Activated naive CD8-positive, alpha-beta T cell treated with anti-CD3 and anti-CD28 coated beads, Interleukin-2, amount 50 U/mL, for 24 hours (primary cell): ENCODE data around the gene LRRC23.
"Not testable (repeated sequence)": the region's sequence is repeated elsewhere in the genome, so short reads cannot be mapped to it uniquely, and the experiment has no call there.

Experiments
- ATAC-seq: fragments of 150-1000 bp; cut with Tn5 transposase; one replicate; pipeline ENCODE4 v1.10.0; 2021
- DNase-seq: peaks from one replicate; pipeline ENCODE4 v3.0.0; 2021
- H3K27ac Mint-ChIP-seq: one replicate; pipeline ENCODE4 v1.8.0; 2021; ENCODE audit warnings: mild to moderate bottlenecking, mixed read lengths
- H3K27me3 Mint-ChIP-seq: one replicate; pipeline ENCODE4 v1.8.0; 2021; ENCODE audit warnings: mixed read lengths
- H3K36me3 Mint-ChIP-seq: one replicate; pipeline ENCODE4 v1.8.0; 2021; ENCODE audit warnings: low read depth, mixed read lengths
- H3K4me1 Mint-ChIP-seq: one replicate; pipeline ENCODE4 v1.8.0; 2021; ENCODE audit warnings: mixed read lengths
- H3K4me3 Mint-ChIP-seq: one replicate; pipeline ENCODE4 v1.8.0; 2021; ENCODE audit warnings: mild to moderate bottlenecking, moderate library complexity, mixed read lengths
- H3K9me3 Mint-ChIP-seq: one replicate; pipeline ENCODE4 v1.8.0; 2021; ENCODE audit warnings: mixed read lengths

Gene LRRC23

DNA sequence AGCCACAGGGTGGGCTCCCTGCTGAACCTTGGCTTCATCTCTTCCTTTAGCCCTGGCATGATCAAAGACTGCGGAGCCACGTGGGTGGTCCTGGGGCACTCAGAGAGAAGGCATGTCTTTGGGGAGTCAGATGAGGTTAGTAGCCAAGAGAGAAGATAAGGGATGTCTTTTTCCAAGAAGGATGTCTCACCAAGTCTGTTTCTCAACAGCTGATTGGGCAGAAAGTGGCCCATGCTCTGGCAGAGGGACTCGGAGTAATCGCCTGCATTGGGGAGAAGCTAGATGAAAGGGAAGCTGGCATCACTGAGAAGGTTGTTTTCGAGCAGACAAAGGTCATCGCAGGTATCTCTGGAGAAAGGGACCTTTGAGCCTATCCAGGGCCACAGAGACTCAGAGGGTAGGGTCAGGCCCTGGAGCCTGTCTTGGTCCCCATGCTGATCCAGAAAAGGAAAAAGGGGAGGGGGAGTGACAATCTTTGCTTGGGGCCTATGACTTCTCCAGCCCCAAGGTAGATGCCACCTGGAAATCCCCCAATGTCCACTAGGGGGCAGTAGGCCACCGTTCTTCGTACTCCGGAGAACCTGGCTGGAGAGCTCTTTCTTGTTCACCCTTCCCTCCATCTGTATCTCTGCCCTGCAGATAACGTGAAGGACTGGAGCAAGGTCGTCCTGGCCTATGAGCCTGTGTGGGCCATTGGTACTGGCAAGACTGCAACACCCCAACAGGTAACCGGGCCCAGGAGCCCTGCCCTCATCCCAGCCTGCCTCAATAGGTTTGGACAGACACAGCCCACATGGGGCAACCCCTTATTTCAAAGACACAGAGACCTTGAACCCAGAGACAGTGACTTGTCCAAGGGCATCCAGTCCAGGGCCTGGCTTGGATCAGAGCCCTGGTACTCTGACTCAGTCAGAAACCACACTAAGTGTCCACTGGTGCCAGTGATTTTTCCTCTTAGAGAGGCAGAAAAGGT, 35.3 kb upstream of the LRRC23 start:
- peaks cover 57% of the 10 kb centered on the region for H3K36me3 Mint-ChIP-seq
- DNase-seq: peak; percentile 83

DNA sequence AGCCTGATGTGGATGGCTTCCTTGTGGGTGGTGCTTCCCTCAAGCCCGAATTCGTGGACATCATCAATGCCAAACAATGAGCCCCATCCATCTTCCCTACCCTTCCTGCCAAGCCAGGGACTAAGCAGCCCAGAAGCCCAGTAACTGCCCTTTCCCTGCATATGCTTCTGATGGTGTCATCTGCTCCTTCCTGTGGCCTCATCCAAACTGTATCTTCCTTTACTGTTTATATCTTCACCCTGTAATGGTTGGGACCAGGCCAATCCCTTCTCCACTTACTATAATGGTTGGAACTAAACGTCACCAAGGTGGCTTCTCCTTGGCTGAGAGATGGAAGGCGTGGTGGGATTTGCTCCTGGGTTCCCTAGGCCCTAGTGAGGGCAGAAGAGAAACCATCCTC, 34.3 kb upstream of the LRRC23 start:
- Mint-ChIP-seq H3K4me1 (peaks cover 71% of the 10 kb centered on the region), H3K4me3 (peak overlapping the region; percentile 94), H3K27ac (peak overlapping the region; percentile 86), H3K36me3 (peaks cover 60% of the 10 kb centered on the region)
- not testable (repeated sequence) for ATAC-seq, DNase-seq, H3K27me3 Mint-ChIP-seq, H3K9me3 Mint-ChIP-seq

More for the DNA sequence above, 35.3 kb upstream of the LRRC23 start:
- Mint-ChIP-seq H3K9me3 (no peaks in the 10 kb centered on the region), H3K27me3 (peaks cover 2% of the 10 kb centered on the region), H3K4me1 (peaks cover 68% of the 10 kb centered on the region), H3K4me3 (peak overlapping the region; percentile 94), H3K27ac (peak overlapping the region; percentile 97)
- no peak for ATAC-seq

DNA sequence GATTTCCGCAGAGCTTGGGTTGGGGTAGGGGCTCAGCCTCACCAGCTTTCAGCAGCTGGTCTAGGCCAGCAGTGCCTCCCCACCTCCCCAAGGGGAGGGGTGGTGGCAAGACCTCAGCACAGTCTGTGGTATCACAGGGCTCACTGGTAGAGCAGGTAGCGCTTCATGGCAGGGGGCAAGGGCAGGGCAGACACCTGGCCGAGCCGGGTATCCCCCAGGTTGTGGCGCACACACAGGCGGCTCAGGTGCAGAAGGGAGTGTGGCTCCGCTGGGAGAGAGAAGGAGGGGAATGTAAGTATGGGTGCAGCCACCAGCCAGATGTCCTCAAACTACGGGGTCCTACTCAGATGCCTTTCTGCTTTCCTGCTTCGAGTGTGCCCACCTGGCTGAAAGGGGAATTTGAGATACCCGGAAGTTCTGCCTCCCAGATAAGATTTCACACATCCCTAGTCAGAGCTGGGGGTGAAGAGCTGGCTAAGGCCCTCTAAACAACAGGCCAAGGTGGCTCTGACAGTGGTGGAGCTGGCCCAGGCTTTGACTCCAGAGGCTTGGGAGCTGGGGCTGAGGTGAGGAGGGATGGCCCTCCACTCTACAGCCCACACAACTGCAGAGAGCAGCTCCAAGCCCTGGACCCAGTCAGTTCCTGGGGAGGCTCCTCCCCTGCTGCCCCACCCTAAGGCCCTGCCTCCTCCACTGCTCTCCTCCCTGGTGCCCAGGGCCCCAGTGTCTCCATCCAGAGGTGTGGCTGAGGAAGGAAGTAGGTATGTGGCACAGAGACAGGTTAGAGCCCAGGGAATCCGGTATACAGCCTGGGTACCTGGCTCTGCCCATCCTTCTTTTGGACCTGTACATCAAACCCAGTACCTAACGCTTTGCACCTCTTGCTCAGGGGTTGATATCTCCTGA, 33.3 kb upstream of the LRRC23 start:
- Mint-ChIP-seq H3K27me3 (peaks cover 2% of the 10 kb centered on the region), H3K36me3 (peaks cover 62% of the 10 kb centered on the region), H3K27ac (peak overlapping the region; percentile 86), H3K9me3 (no peaks in the 10 kb centered on the region), H3K4me3 (peak overlapping the region; percentile 94), H3K4me1 (peaks cover 64% of the 10 kb centered on the region)
- DNase-seq: peak; percentile 61
- ATAC-seq: peak; percentile 31

DNA sequence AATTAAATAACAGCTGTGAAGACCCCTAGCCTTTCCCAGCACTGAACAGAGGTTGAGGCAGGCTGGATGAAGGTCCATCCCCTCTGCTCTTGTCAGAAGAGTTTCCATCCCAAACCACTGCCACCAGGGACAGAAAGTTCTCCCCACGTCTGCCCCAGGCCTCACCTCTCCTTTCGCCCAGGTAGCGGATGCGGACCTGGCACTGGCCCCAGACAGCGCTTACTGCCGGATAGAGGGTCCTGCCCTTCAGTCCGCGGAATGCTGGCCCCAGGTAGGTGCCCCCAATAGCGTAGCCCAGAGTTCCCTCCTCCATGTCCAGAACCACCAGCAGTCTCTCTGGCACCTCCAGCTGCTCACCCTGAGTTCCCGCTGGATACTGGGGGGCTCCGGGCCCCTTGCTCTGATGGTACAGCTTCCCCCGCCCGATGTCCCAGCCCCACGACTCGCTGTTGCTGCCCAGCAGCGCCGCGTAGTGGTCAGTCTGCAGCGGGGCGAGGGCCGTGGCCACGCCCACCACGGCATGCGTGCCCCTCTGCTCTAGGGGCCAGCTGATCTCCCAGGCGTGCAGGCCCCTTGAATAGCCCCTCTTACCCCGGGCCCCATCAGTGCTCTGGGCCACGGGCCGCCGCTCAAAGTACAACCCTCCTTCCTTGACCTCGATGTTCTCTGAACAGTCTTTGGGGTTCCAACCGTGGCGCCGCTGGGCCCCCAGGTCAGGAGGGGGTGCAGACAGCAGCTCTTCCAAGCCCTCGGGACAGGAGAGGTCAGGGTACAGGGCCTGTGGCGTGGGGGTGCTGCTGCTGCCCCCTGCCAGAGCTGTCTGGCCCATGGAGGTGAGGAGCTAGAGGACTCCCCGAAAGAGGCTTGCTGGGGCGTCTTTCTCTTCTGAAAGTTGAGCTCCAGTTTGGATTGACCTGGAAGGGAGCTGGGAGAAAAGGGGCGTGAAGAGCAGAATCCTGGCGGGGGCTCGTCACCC, 32.3 kb upstream of the LRRC23 start:
- Mint-ChIP-seq H3K27me3 (peaks cover 1% of the 10 kb centered on the region), H3K4me1 (peaks cover 54% of the 10 kb centered on the region), H3K36me3 (peaks cover 66% of the 10 kb centered on the region), H3K9me3 (no peaks in the 10 kb centered on the region), H3K27ac (peak overlapping the region; percentile 86), H3K4me3 (peak overlapping the region; percentile 94)
- peak; percentile 90 for DNase-seq
- ATAC-seq: peak; percentile 40

DNA sequence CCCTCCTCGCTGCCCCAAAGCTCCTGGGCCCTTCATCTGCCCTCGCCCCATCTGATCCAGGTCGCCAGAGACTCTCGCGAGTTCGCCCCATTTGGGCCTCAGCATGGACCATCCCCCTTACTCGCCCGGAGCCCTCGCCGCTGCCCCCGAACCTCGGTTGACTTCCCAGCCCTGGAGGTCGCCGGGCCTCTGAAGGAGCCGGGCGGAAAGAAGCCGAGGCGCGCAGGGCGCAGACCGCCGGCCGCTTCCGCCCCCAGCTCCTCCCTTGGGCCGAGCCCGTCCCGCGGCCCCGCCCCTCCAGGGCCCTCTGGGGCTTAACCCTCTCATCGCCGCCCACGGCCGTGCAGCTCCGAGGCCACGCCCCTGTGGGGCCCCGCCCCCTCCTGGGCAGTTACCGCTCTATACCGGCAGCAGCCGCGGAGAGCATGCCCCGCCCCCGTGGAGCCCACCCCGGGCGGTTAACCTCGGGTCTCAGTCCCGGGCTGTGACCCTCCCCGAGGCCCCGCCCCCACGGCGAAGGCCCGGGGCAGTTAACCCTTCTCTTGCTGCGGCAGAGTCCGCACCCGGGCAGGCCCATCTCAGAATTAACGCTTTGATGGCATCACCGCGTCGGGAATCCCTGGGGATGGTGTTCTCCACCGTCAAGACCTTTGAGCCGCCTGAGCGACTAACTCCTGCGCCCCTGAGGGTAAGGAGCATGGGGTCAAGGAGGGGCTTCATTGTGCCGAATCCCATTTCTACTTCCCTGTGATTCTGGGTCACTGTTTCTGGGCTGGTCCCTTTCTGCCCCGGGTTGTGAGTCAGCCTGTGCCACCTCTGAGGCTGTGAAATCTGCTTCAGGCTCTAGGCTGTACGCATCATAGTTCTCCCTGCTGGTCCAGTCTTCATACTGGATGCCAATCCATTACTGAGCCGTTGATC, 31.3 kb upstream of the LRRC23 start, which contains the start of gene SPSB2:
Gene SPSB2 (minus strand): TSS at position 210 of the 921 bp plus-strand sequence. CDS start 402 bp downstream, outside the sequence.
- H3K36me3 Mint-ChIP-seq: peaks cover 63% of the 10 kb centered on the region
- H3K9me3 Mint-ChIP-seq: no peaks in the 10 kb centered on the region
- peak within 1 kb of the TSS; percentile 86 for H3K27ac Mint-ChIP-seq
- DNase-seq (peak; percentile 100), ATAC-seq (peak; percentile 75)
- peak within 1 kb of the TSS; percentile 94 for H3K4me3 Mint-ChIP-seq
- H3K4me1 Mint-ChIP-seq: peaks cover 54% of the 10 kb centered on the region
- H3K27me3 Mint-ChIP-seq: no peaks in the 10 kb centered on the region

DNA sequence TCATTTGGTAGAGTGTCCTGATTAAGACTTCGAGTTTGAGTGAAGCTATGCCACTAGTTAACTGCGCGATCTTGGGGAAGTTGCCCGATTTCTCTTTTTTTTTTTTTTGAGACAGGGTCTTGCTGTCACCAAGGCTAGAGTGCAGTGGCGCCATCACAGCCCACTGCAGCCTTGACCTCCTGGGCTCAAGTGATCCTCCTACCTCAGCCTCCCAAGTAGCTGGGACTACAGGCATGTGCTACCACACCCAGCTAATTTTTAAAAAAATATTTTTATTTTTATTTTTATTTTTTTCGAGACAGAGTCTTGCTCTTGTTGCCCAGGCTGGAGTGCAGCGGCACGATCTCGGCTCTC, 30.6 kb upstream of the LRRC23 start:
- DNase-seq, H3K9me3 Mint-ChIP-seq, H3K27me3 Mint-ChIP-seq, ATAC-seq: not testable (repeated sequence)
- H3K27ac Mint-ChIP-seq: peak overlapping the region; percentile 71
- peaks cover 47% of the 10 kb centered on the region for H3K4me1 Mint-ChIP-seq
- H3K4me3 Mint-ChIP-seq: peak overlapping the region; percentile 94
- peaks cover 59% of the 10 kb centered on the region for H3K36me3 Mint-ChIP-seq

DNA sequence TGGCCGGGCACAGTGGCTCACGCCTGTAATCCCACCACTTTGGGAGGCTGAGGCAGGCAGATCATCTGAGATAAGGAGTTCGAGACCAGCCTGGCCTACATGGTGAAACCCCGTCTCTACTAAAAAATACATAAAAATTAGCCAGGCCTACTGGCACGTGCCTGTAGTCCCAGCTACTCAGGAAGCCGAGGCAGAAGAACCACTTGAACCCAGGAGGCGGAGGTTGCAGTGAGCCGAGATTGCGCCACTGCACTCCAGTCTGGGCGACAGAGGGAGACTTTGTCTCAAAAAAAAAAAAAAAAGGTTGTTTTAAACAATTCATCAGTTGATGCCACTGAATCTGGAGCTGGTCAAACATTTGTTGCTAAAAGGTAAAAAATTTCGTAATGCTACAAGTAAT, 24.8 kb upstream of the LRRC23 start:
- not testable (repeated sequence) for H3K4me3 Mint-ChIP-seq, H3K27me3 Mint-ChIP-seq, ATAC-seq, H3K4me1 Mint-ChIP-seq, DNase-seq, H3K9me3 Mint-ChIP-seq, H3K27ac Mint-ChIP-seq
- H3K36me3 Mint-ChIP-seq: peaks cover 26% of the 10 kb centered on the region

DNA sequence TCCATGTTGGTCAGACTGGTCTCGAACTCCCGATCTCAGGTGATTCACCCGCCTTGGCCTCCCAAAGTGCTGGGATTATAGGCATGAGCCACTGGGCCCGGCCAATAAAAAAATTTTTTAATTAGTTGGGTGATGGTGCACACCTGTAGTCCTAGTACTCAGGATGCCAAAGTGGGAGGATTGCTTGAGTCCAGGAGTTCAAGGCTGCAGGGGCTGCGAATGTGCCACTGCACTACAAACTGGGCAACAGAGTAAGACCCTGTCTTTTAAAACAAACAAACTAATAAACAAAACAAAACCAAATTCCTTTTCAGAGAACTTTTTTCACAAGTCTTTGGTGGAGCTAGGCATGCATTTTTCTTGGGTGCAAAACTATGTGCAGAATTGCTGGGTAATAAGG, 21.4 kb upstream of the LRRC23 start:
- Mint-ChIP-seq H3K4me1 (no peaks in the 10 kb centered on the region), H3K36me3 (peaks cover 9% of the 10 kb centered on the region), H3K9me3 (no peaks in the 10 kb centered on the region), H3K27ac (no peak overlapping the region), H3K4me3 (no peak overlapping the region), H3K27me3 (no peaks in the 10 kb centered on the region)
- ATAC-seq (no peak), DNase-seq (no peak)

DNA sequence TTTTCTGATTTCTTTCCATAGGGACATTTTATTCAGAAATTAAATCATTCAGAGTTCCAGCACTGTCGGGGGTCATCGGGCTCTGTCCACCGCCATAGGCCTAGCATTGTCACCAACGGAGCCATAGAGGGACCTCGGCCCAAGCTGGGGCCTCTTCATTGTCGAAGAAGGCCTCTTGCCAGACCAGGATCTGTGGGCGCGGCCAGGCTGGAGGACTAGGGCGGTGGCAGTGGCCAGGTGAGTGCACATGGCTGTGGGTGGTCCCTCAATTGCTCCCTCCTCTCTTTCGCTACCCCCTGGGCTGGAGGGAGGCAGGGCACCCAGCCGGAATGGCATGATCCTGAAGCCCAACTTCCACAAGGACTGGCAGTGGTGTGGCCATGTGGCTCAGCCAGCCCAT, 20.9 kb upstream of the LRRC23 start:
- Mint-ChIP-seq H3K9me3 (no peaks in the 10 kb centered on the region), H3K27ac (no peak overlapping the region), H3K36me3 (peaks cover 9% of the 10 kb centered on the region), H3K4me1 (no peaks in the 10 kb centered on the region), H3K4me3 (no peak overlapping the region), H3K27me3 (no peaks in the 10 kb centered on the region)
- no peak for DNase-seq
- ATAC-seq: no peak

DNA sequence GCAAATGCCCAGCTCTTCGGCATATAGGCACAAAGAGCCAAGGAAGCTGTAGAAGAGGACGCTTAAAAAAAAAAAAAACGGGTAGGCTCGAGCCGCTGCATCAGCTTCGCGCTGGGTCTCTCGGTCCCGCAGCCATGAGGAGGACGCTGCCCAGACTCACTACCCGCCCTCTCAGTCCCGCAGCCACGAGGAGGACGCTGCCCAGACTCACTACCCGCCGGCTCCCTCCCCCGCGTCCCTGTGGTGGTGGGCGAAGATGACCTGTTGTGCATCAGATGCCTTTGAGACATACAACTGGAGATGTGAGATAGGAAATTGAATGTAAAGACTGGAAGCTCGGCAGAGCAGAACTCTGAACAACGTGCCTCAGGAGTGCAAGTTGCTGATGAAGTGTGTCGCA, 20.1 kb upstream of the LRRC23 start:
- H3K36me3 Mint-ChIP-seq: peaks cover 7% of the 10 kb centered on the region
- no peaks in the 10 kb centered on the region for H3K27me3 Mint-ChIP-seq
- peaks cover under 1% of the 10 kb centered on the region for H3K4me1 Mint-ChIP-seq
- ATAC-seq (no peak), DNase-seq (no peak)
- no peak overlapping the region for H3K4me3 Mint-ChIP-seq
- H3K27ac Mint-ChIP-seq: no peak overlapping the region
- H3K9me3 Mint-ChIP-seq: no peaks in the 10 kb centered on the region

DNA sequence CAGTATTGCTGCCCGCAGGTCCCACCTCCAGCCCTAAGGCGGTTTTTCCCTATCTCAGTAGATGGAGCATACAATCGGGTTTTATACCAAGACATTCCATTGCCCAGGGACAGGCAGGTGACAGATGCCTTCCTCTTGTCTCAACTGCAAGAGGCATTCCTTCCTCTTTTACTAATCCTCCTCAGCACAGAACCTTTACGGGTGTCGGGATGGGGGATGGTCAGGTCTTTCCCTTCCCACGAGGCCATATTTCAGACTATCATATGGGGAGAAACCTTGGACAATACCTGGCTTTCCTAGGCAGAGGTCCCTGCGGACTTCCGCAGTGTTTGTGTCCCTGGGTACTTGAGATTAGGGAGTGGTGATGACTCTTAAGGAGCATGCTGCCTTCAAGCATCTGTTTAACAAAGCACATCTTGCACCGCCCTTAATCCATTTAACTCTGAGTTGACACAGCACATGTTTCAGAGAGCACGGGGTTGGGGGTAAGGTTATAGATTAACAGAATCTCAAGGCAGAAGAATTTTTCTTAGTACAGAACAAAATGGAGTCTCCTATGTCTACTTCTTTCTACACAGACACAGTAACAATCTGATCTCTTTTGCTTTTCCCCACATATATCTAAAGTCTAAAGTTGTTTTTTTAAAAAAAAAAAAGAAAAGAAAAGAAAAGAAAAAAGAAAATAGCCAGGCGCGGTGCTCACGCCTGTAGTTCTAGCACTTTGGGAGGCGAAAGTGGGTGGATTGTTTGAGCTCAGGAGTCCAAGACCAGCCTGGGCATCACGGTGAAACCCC, 18.2 kb upstream of the LRRC23 start:
- not testable (repeated sequence) for DNase-seq, H3K4me3 Mint-ChIP-seq, ATAC-seq, H3K9me3 Mint-ChIP-seq, H3K27me3 Mint-ChIP-seq, H3K36me3 Mint-ChIP-seq, H3K27ac Mint-ChIP-seq
- peaks cover 13% of the 10 kb centered on the region for H3K4me1 Mint-ChIP-seq

DNA sequence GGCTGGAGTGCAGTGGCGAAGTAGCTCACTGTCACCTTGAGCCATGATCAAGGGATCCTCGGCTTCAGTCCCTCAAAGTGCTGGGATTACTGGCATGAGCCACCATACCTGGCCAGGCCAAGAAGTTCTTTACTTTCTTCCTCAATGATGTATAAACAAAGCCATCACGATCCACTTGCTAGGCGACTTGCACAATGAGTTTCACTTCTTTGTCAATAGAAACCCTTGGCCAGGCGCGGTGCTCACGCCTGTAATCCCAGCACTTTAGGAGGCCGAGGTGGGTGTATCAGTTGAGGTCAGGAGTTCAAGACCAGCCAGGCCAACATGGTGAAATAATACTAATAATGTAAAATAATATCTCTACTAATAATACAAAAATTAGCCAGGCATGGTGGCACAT, 17.2 kb upstream of the LRRC23 start:
- Mint-ChIP-seq H3K27ac (no peak overlapping the region), H3K36me3 (peaks cover 7% of the 10 kb centered on the region), H3K4me1 (peaks cover 19% of the 10 kb centered on the region), H3K9me3 (no peaks in the 10 kb centered on the region), H3K27me3 (no peaks in the 10 kb centered on the region), H3K4me3 (no peak overlapping the region)
- no peak for DNase-seq
- ATAC-seq: no peak
